Tibial nerve (tissue), 4 donors: ENCODE results near the gene DGCR6L. TPM values are rescaled to one million over a fixed set of nuclear protein-coding genes. Genes with fewer than 3 reads are reported as not detected.
"Not testable (repeated sequence)": the region's sequence is repeated elsewhere in the genome, so short reads cannot be mapped to it uniquely, and the experiment has no call there.

ENCODE experiments used
- DNase-seq, 2 donors: peaks; one replicate each; pipeline ENCODE4 v3.0.0-alpha.2; 2019; ENCODE audit warnings: low spot score in 2 of 2
- H3K27ac ChIP-seq, 4 donors: fragments of 200-600 bp; sonication (generic) in 3 of 4; one replicate each; pipeline ENCODE4 v1.5.1; 2017 to 2019; ENCODE audit warnings: mild to moderate bottlenecking in 1 of 4
- H3K27me3 ChIP-seq, 2 donors: fragments of 200-600 bp; sonication (generic) in 1 of 2; one replicate each; pipeline versions ENCODE4 v1.5.1 to v1.6.0; 2017 to 2019
- H3K36me3 ChIP-seq, 3 donors: fragments of 200-600 bp; sonication (generic); one replicate each; pipeline ENCODE4 v1.5.1; 2018 to 2019
- H3K4me1 ChIP-seq, 4 donors: fragments of 200-600 bp; sonication (generic) in 3 of 4; one replicate each; pipeline ENCODE4 v1.5.1; 2017 to 2019
- H3K4me3 ChIP-seq, 4 donors: fragments of 200-600 bp; sonication (generic) in 3 of 4; one replicate each; pipeline ENCODE4 v1.5.1; 2017 to 2019; ENCODE audit warnings: mild to moderate bottlenecking in 1 of 4, moderate library complexity in 1 of 4
- H3K9me3 ChIP-seq, 4 donors: fragments of 200-600 bp; sonication (generic) in 3 of 4; one replicate each; pipeline ENCODE4 v1.5.1; 2017 to 2019
- EP300 ChIP-seq, 2 donors: sonication (generic); formaldehyde crosslinking; IDR thresholded peaks; one replicate each; pipeline ENCODE4 v1.6.1; 2017; ENCODE audit warnings: antibody characterized with exemption in 2 of 2, mild to moderate bottlenecking in 1 of 2
- POLR2A ChIP-seq, 2 donors: fragments of 450-650 bp; IDR thresholded peaks; one replicate each; pipeline ENCODE4 v1.6.1; 2017; ENCODE audit warnings: antibody characterized with exemption in 2 of 2, mild to moderate bottlenecking in 2 of 2, moderate library complexity in 2 of 2
- WGBS, 2 donors: methylation state at CpG; one replicate each; pipeline ENCODE4 v1.1.5; 2018; 5-methylcytosine and 5-hydroxymethylcytosine counted together
- total RNA-seq, 4 donors: library from RNA; depleted of rRNA; stranded (reverse); fragments of >200 nt; gene quantifications; one replicate each; pipeline ENCODE4 v1.1.0, GENCODE V29; 2016
- TF ChIP-seq, protein P1 (sequence below), 5 experiments: fragments of 200-600 bp in 3 of 5; fragments of 450-650 bp in 2 of 5; sonication (generic) in 3 of 5; IDR thresholded peaks; one replicate each; pipeline ENCODE4 v1.5.1; 2016 to 2019; ENCODE audit warnings: antibody characterized with exemption in 5 of 5, mild to moderate bottlenecking in 3 of 5, moderate library complexity in 2 of 5

Gene DGCR6L
- total RNA-seq, 4 donors from 2014 or later = 57.6 to 87.9 (median 66.8) TPM

DNA sequence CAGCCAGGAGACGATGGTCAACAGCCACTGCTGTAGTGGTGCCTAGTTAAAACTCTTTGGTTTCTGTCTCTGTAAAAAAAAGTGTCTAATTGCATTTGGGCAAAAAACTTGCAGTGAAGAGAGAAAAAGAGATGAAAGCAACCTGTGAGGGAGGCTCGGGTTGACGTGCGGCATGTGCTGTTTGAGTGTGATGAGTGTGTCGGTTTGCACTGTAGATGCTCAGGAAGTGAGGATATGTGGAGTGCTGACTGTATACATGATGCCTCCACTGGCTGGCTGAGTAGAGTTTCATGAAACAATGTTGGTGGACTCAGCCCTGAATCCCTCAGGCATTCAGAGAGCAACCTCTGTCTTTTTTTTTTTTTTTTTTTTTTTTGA lies 4.3 kb upstream of the DGCR6L start:
- Histone ChIP-seq H3K9me3 (no peaks in the 10 kb centered on the region), H3K4me3 (no peak overlapping the region), H3K36me3 (no peaks in the 10 kb centered on the region), H3K27ac (no peak overlapping the region), H3K4me1 (peaks cover 0 to 20% (median 6%) of the 10 kb centered on the region in 4 donors), H3K27me3 (no peaks in the 10 kb centered on the region)
- WGBS, 2 donors = 78 to 85% methylated on average over 5 of the region's 5 CpGs
- DNase-seq = no peak
- TF ChIP-seq EP300 (IDR thresholded peaks at IDR 0.05) (no peak), POLR2A (IDR thresholded peaks at IDR 0.05) (no peak)
- TF ChIP-seq, protein P1, sequence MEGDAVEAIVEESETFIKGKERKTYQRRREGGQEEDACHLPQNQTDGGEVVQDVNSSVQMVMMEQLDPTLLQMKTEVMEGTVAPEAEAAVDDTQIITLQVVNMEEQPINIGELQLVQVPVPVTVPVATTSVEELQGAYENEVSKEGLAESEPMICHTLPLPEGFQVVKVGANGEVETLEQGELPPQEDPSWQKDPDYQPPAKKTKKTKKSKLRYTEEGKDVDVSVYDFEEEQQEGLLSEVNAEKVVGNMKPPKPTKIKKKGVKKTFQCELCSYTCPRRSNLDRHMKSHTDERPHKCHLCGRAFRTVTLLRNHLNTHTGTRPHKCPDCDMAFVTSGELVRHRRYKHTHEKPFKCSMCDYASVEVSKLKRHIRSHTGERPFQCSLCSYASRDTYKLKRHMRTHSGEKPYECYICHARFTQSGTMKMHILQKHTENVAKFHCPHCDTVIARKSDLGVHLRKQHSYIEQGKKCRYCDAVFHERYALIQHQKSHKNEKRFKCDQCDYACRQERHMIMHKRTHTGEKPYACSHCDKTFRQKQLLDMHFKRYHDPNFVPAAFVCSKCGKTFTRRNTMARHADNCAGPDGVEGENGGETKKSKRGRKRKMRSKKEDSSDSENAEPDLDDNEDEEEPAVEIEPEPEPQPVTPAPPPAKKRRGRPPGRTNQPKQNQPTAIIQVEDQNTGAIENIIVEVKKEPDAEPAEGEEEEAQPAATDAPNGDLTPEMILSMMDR (IDR thresholded peaks at IDR 0.05) = no peak

DNA sequence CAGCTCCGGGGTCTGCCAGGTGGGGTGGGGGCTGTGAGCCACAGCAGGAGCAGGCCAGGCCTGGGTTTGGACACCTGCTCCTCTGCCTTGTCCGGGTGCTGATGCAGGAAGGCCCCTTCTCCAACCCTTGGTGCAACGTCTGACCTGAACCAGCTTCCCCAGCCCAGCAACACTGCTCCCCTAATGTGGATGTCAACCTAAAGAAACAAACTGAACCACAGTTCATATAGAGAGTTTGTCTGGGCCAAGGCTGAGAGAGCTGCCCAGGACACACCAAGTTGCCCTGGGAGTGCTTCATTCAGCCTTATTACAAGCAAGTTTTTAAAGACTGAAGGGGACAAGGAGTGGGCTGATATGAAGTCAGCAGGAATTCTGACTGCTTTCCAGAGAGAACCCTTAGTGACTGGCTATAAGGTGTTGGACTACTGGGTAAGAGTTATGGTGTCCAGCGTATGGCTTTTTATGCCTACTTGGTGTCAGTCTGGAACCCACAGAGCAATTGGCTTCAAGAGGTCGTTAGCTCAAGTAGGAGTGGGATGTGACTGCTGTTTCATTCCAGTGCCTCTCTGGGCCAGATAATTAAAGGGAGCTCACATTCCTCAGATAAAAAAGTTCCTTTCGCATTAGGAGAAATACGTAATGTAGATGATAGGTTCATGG lies 1.8 kb upstream of the DGCR6L start:
- H3K4me3 ChIP-seq, H3K36me3 ChIP-seq, DNase-seq, H3K9me3 ChIP-seq, H3K27me3 ChIP-seq: not testable (repeated sequence)
- H3K4me1 ChIP-seq = peaks cover 0 to 45% (median 16%) of the 10 kb centered on the region in 4 donors
- WGBS, 2 donors = 72 to 78% methylated on average over 4 to 7 of the region's 7 CpGs
- H3K27ac ChIP-seq = peak overlapping the region in 2 of 4 donors; percentile 86 to 92

DNA sequence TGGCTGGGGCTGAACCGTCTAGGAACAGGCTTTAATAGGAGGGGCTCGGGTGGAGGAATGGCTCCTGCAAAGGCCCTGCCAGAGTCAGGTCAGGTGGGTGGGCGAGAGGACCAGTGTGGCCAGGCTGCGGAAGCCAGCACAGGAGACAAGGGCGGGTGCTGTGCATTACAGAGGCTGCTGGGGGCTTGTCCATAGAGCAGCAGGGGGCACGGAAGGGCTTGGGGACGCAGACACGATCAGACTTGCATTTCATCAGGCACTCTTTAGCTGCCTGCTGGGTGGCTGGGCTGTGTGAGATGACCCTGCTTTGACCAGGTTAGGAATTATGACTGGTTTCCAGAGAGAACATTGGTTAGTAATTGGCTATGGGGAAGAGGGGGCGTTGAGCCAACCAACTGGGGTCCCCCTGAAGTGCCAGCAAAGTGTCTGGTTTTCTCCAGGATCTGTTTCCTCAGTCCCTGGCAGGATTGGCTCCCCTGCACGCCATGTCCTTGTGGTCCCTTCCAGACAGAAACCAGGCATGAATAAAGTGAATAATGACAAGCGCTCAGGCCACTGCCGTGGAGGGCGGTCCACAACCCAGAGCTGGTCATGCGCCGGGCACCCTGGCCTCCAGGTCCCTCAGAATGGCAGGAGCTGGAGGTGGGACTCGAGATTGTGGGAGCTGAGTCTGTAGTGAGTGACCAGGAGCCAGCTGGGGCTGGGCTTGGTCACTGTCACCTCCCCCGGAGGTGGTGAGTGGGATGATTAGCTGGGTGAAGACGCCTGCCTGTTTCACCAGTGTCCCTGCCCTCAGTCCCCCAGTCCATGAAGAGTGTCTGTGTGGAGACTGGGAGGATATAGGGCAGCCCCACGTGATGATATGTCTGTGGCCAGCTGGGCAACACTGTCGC lies 1.0 kb upstream of the DGCR6L start:
- H3K27me3 ChIP-seq, DNase-seq, H3K36me3 ChIP-seq, H3K9me3 ChIP-seq: not testable (repeated sequence)
- Histone ChIP-seq H3K4me3 (peak overlapping the region; percentile 73 to 98 (median 86)), H3K4me1 (peaks cover 0 to 47% (median 16%) of the 10 kb centered on the region in 4 donors), H3K27ac (peak overlapping the region; percentile 60 to 92 (median 83))
- 32 to 34% methylated on average over 14 to 20 of the region's 20 CpGs for WGBS, 2 donors

DNA sequence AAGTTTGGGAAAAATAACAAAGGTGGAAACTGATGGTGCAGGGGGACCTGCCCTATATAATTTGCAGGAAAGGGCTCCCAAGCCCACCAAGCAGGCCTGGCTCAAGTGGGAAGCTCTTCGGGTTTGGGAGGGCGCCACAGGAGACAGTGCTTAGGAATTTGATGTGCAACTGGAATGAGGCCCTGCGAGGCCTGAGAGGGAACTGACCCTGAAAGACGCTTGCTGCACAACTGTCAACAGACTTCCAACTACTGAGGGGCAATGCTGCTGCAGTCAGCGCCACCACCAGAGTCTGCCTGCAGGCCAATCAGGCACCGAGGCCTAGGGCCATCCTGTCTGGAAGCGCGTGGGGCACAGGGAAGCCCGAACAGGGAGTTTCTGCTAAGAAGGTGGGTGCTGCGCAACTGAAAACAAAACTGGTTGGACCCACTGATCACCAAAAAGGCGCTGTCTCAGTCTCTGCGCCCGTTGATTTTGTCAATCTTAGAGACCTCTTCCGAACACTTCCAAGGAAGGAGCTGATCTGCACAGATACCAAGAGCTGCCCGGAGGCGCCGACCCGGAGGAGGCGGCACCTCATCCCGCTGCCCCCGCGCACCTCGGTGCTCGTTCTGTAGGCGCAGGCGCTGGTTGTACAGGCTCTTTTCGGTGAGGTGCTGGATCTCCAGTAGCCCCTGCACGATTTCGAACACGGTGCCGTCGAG lies 667 bp downstream of the DGCR6L start:
- no peak for DNase-seq
- Histone ChIP-seq H3K27me3 (no peaks in the 10 kb centered on the region), H3K4me1 (peaks cover 0 to 47% (median 16%) of the 10 kb centered on the region in 4 donors), H3K36me3 (peaks cover 0 to 21% (median 0%) of the 10 kb centered on the region in 3 donors), H3K9me3 (no peaks in the 10 kb centered on the region), H3K4me3 (peak overlapping the region; percentile 73 to 98 (median 86)), H3K27ac (peak overlapping the region in 3 of 4 donors; percentile 78 to 92 (median 80))
- 3 to 5% methylated on average over 16 to 26 of the region's 32 CpGs for WGBS, 2 donors
- no peak for TF ChIP-seq EP300 (IDR thresholded peaks at IDR 0.05)
- TF ChIP-seq POLR2A (IDR thresholded peaks at IDR 0.05) = no peak
- TF ChIP-seq, protein P1 (IDR thresholded peaks at IDR 0.05) = no peak

DNA sequence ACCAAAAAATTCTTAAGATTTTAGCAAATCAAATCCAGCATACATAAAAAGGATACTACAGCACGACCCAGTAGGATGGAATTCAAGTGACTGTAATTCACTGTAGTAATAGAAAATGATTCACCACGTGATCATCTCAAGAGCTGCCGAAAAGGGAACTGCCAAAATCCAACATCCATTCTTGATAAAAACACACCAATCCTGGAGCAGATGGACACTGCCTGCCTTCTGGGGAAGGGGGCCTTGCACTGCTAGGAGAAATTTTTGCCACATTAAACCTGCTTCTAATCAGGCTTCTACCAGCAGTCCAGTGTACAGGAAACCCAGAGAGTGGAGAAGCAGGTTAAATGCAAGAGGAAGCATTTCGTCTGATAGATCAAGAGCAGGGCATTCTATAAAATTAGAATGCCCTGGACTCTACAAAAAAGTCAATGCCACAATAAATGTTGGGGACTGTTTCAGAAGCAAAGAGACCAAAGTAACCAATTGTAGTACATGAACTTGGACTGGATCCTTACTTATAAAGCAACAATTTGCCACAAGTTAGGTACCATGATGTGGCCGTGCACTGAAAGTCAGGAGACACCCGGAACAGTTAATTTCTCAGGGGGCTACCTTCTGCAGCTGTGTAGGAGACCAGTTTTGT lies 1.7 kb downstream of the DGCR6L start:
- not testable (repeated sequence) for H3K9me3 ChIP-seq, DNase-seq, H3K27me3 ChIP-seq, H3K4me3 ChIP-seq, H3K27ac ChIP-seq
- 57 to 69% methylated on average over 6 of the region's 6 CpGs for WGBS, 2 donors
- Histone ChIP-seq H3K4me1 (peaks cover 0 to 45% (median 16%) of the 10 kb centered on the region in 4 donors), H3K36me3 (peaks cover 0 to 21% (median 0%) of the 10 kb centered on the region in 3 donors)

DNA sequence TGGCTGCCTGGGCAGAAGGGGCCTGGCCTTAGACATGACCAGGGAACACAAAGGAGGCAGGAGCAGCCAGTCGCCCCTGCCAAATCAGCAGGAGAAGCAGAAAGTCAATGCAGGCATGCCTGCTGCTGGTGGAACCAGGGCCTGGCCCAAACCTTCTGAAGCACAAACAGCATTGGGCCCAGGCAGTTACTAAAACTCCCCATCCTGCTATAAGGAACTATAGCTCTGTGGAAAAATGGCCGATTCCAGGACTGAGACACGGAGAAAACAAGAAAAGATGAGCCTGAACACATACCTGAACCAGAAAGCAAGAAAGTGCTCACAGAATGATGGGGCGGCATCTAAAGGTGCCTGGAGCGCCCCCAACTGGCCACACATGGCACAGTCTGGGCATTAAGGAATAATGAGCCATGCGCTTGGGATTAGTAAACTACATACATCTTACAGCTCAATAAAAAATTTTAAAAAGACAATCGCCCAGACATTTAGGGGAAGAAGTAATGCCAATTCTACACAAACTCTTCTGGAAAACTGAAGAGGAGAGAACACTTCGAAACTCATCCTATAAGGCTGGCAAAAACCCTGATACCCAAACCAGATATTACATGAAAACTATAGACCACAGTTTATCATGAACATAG lies 2.3 kb downstream of the DGCR6L start:
- TF ChIP-seq, protein P1 (IDR thresholded peaks at IDR 0.05) = peak in 2 of 5 experiments; percentile 19 to 41
- not testable (repeated sequence) for DNase-seq, H3K9me3 ChIP-seq, H3K27me3 ChIP-seq, H3K4me3 ChIP-seq, H3K27ac ChIP-seq
- H3K4me1 ChIP-seq = peaks cover 0 to 43% (median 16%) of the 10 kb centered on the region in 4 donors
- whole genome bisulfite sequencing, 2 donors = 50% methylated on average over 8 of the region's 8 CpGs
- peaks cover 0 to 28% (median 0%) of the 10 kb centered on the region in 3 donors for H3K36me3 ChIP-seq
